GM18951 (cell line): ENCODE measurements around the gene CENPI.
A peak's percentile ranks its signal among the peaks of the same experiment; 100 is the strongest.
"Not testable (repeated sequence)": the region's sequence is repeated elsewhere in the genome, so short reads cannot be mapped to it uniquely, and the experiment has no call there.

ENCODE experiments used
- POLR2A ChIP-seq: IDR thresholded peaks from 4 replicates; pipeline ENCODE4 v1.6.1; 2011; ENCODE audit warnings: mild to moderate bottlenecking; ENCODE audit not compliant: insufficient read length, insufficient read depth; ENCODE audit errors: extremely low read depth
- in situ Hi-C: fragments of 300-500 bp; cut with MboI; formaldehyde crosslinking; loops from one replicate; pipeline ENCODE4 v1.12.0; 2022; ENCODE audit warnings: low sequenced_read_pairs, mixed read lengths, inconsistent platforms; ENCODE audit not compliant: unreplicated experiment

Gene CENPI, protein sequence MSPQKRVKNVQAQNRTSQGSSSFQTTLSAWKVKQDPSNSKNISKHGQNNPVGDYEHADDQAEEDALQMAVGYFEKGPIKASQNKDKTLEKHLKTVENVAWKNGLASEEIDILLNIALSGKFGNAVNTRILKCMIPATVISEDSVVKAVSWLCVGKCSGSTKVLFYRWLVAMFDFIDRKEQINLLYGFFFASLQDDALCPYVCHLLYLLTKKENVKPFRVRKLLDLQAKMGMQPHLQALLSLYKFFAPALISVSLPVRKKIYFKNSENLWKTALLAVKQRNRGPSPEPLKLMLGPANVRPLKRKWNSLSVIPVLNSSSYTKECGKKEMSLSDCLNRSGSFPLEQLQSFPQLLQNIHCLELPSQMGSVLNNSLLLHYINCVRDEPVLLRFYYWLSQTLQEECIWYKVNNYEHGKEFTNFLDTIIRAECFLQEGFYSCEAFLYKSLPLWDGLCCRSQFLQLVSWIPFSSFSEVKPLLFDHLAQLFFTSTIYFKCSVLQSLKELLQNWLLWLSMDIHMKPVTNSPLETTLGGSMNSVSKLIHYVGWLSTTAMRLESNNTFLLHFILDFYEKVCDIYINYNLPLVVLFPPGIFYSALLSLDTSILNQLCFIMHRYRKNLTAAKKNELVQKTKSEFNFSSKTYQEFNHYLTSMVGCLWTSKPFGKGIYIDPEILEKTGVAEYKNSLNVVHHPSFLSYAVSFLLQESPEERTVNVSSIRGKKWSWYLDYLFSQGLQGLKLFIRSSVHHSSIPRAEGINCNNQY

DNA sequence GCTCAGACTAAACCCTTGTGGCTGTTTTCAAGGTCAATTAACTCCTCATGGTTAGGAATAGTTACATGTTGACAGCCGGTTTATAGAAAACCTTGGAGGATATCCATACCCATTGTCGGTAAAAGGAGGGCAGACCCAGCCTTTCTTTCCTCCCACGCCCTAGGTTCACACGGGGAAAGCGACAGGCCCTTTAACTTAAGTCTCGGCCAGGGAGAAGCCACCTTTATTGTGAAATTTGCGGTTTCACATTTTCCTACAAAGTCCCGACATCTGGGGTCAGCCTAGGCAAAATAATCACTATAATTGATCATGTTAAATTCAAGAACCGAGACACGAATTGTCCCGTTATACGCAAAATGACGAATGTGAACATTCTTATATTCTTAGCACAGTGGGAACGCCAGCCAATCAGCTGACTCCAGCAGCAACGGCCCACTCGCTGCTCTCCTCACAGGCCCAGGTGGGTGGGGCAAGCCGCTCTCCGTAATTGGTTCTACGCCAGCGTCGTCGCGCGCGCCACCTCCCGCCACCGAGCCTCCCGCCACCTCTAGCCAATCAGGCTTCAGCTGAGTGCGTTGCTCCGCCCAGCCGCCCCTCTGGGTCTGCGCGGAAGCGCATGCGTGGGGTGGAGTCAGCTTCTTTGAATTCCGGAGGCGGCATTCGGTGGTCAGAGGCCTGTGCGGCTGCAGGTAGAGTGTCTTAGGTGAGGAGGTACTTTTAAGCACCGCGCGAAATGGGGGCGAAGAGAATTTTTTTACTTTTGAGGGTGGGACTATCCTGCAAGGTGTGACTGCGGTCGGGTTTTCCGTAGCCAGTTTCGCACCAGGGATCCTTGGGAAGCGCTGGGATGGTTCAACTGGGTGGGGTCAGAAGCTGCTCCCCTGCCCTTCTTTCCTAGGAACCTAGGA is at the start of gene CENPI:
TSS of gene CENPI (plus strand) at position 659 of the 908 bp plus-strand sequence. CDS start 2,867 bp downstream, outside the sequence.
- TF ChIP-seq POLR2A = peak; percentile 73
- in situ Hi-C loops = no loop called here

DNA sequence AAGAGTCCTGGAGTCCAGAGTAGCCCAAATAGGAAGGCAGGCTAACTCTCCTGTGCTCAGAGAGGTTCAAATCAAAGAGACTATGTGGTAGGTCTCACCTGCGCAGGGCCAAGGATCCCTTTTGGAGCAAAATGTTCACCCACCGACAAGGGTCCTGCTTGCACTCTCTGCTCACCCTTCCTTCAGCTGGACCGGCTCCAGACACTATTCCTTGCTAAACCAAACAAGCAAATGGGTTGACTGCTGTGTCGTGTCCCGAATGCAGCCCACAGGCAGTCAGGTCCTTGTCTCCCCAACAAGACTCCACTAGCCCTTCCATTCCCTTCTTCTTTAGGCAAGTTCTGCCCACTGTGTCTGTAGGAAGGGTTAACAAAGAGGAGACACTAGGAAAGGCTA is 46.9 kb upstream of the CENPI start:
- in situ Hi-C loops = no loop called here

DNA sequence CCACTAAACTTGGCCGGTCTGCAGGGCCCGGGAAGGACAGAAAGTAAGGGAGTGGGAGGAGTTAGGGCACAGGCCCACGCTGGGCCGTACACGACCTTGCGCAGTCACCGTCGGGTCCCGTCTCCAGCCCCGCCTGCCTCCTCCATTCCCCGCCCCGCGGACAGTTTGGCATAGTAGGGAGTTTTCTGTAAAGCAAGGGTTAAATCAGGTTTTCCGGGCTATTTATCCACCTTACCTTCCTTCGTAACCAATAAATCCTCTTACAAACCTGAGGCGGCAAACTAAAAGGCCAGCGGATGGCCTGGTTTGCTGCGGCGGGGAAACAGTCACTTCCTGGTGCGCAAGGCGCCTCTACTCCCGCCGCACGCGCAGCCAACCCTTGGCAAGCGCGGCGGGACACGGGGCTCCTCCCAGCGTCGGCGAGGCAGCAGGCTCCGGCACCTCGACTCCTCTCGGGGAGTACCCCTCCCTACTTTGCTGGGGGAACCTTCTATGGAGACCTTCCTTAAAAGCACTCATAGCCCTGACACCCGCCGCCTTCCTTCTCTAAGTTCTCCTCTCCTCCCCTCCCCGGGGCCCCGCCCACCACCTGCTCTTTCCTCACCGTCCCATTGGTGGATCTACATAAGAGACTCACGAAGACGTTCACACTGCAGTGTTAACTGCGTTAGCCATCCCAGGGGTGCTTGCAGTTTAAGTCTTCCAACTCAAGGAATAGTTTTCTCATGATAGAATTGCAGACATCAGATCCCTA is 46.3 kb upstream of the CENPI start, which contains the start of gene TRMT2B:
TSS of gene TRMT2B (minus strand) at position 563 of the 754 bp plus-strand sequence. CDS start 9,822 bp downstream, outside the sequence.
- in situ Hi-C loops = no loop called here
- peak; percentile 65 for TF ChIP-seq POLR2A

More for the DNA sequence above, 46.9 kb upstream of the CENPI start:
- TF ChIP-seq POLR2A = no peak

DNA sequence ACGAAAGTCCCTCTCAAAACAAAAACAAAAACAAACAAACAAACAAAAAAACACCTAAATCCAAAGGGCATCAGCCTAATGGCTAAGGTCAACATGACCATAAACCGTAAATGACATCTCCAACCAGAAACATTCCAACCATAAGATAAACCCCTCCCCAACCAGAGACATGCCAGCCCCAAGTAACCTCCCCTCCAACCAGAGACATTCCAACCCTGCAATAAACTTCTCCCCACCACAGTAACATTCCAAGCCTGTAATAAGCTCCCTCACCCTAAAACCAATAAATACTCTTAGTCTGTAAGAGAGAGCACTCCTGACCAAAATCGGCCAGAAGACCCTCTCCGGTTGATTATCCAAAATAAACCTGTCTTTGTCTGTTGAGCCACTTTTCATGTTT is 41.5 kb upstream of the CENPI start:
- in situ Hi-C loops = not testable (repeated sequence)

DNA sequence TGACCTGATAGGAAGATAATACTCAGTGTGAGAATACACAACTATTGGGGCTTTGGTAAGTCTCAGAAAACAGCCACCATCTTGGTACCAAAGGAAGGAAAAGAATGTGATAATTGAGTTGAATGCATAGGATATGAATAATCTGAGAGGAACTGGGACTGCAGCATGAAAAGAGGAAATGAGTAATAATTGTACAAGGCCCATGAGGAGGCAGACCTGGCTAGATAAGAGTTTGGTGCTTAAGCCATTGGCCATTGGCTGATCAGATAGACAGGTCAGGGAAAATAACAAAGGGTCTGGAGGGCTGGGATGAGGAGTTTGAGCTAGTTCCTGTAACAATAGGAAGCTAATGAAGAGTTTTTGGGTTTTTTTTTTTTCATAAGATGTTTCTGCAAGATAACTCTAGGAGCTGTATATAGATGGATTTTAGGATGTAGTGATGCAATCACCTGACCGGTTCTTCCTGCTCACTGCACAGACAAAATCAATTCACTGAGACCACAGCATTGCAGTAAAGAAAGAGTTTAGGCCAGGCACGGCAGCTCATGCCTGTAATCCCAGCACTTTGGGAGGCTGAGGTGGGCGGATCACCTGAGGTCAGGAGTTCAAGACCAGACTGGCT is 40.8 kb upstream of the CENPI start:
- in situ Hi-C loops = no loop called here
- no peak for TF ChIP-seq POLR2A

DNA sequence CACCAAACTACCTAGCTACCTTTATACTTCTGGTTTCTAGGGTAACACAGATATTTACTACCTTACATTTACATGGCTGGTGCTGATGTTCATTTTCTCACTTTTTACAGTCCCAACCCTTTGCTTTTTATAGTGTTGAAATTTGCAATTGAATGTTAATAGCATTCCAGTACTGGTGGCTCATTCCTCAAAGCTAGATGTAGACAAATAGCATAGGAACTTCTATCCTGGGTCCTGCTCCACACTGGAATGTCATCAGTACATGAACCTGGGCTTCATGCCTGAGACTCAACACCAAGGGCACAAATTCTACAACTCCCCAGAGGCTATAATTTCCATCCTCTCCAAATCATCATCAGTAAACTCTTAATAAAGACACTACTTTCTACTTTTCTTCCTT is 35.8 kb upstream of the CENPI start:
- in situ Hi-C loops = no loop called here
- TF ChIP-seq POLR2A = no peak

GRCh38 chrX:101071582-101071981 is 26.4 kb upstream of the CENPI start:
- in situ Hi-C loops = no loop called here
- no peak for TF ChIP-seq POLR2A

GRCh38 chrX:101078716-101079598 is 19.0 kb upstream of the CENPI start, which contains the start of gene TMEM35A:
TSS of gene TMEM35A (plus strand) at chrX:101078879. CDS start at chrX:101079003, 124 bp downstream.
- in situ Hi-C loops = no loop called here
- no peak for TF ChIP-seq POLR2A

DNA sequence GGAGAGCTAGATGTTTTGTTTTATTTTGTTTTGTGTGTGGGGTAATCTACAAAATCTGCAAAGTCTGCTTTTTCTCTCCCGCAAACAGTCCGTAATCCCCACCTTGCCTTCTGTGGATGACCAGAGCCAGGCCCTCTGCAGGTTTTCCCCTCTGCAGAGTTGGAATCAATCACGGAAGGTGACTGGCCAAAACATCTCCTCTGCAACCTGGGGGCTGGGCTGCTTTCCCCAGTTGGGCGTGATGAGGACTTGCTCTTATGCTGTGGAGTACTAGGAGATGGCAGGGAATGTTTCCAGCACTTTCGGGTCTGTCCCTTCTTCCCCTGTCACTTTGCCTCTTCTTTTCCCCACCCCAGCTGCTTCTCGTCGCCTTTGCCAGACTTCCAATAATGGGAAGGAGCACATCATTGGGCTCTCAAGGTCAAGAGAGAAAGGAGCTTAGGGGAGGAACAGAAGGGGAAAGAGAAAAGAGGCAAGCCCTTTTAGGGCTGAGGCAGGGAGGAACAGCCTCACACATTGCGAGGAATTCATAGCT is 18.2 kb upstream of the CENPI start:
- no peak for TF ChIP-seq POLR2A
- in situ Hi-C loops = no loop called here

DNA sequence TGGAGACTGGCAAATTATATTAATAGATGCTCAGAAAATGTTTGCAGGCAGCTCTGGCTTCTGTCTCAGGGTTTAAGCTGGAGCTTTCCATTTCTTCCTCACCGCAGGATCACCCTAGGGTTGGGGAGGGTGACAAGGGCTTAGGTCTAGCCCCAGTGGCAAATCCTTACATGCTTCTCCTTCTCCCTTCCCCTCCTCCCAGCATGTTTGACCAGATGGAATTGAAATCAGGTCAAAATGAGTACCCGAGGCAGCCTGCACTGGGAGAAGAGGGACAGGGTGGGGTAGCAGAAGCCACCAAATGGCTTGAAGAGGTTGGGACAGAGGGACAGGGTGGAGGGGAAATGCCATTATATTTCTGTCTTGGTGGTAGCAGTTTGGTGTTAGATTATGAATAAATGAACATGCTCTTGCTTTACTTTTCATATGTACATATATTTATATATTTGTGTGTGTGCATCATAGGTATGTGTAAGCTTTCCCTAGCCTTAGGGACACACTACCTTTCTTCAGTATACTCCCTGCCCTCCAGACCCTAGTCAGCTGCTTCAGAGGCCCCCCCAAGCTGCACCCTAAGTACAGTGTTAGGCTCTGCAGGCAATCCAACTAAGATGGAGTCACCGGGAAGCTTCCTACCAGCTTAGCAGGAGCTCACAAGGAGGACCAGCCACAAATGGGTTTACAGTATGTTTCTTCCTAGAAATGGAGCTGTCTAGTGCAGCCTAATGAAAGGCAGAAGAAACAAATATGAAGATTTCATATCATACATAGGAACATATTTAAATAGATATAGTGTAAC is 17.5 kb upstream of the CENPI start:
- TF ChIP-seq POLR2A = no peak
- in situ Hi-C loops = no loop called here
